ENCODE results near the gene UBALD1.

UBALD1 gene

GRCh38 chr16:4648917-4649316 is 34.2 kb upstream of the UBALD1 start:
- DNase-seq (ENCODE audit: low read depth, low spot score): no peak

GRCh38 chr16:4647644-4647980 is 32.9 kb upstream of the UBALD1 start:
- H3K4me3 ChIP-seq: no peak overlapping the region
- no peak overlapping the region for H3K9ac ChIP-seq (ENCODE audit: insufficient read length)
- no peak overlapping the region for H3K27ac ChIP-seq
- no peaks in the 10 kb centered on the region; the same call in 1 of the 2 replicates for H3K36me3 ChIP-seq (ENCODE audit: insufficient read depth, low read length)
- no peaks in the 10 kb centered on the region for H3K9me3 ChIP-seq (ENCODE audit: low read depth, low read length)
- DNase-seq (ENCODE audit: low read depth, low spot score): no peak
- TF ChIP-seq EZH2 (IDR thresholded peaks at IDR 0.05) (no peak), POLR2AphosphoS5 (IDR thresholded peaks at IDR 0.05; ENCODE audit: borderline replicate concordance, low read depth, low read length) (no peak), FOXP2 (optimal IDR thresholded peaks at IDR 0.05; ENCODE audit: control extremely low read depth, extremely low read length, insufficient read depth) (no peak)

More at GRCh38 chr16:4648917-4649316, 34.2 kb upstream of the UBALD1 start:
- no peak for TF ChIP-seq POLR2AphosphoS5 (IDR thresholded peaks at IDR 0.05; ENCODE audit: borderline replicate concordance, low read depth, low read length)
- no peak for TF ChIP-seq FOXP2 (optimal IDR thresholded peaks at IDR 0.05; ENCODE audit: control extremely low read depth, extremely low read length, insufficient read depth)
- TF ChIP-seq EZH2 (IDR thresholded peaks at IDR 0.05): no peak
- Histone ChIP-seq H3K4me3 (no peak overlapping the region), H3K27ac (no peak overlapping the region), H3K36me3 (ENCODE audit: insufficient read depth, low read length) (no peaks in the 10 kb centered on the region; the same call in 1 of the 2 replicates), H3K9me3 (ENCODE audit: low read depth, low read length) (no peaks in the 10 kb centered on the region), H3K9ac (ENCODE audit: insufficient read length) (no peak overlapping the region)

GRCh38 chr16:4646773-4647643 is 32.3 kb upstream of the UBALD1 start:
- Histone ChIP-seq H3K36me3 (ENCODE audit: insufficient read depth, low read length) (no peaks in the 10 kb centered on the region; the same call in 1 of the 2 replicates), H3K4me3 (no peak overlapping the region), H3K9ac (ENCODE audit: insufficient read length) (no peak overlapping the region), H3K9me3 (ENCODE audit: low read depth, low read length) (no peaks in the 10 kb centered on the region), H3K27ac (no peak overlapping the region)
- no peak for DNase-seq (ENCODE audit: low read depth, low spot score)
- TF ChIP-seq FOXP2 (optimal IDR thresholded peaks at IDR 0.05; ENCODE audit: control extremely low read depth, extremely low read length, insufficient read depth): no peak
- TF ChIP-seq EZH2 (IDR thresholded peaks at IDR 0.05): no peak
- no peak for TF ChIP-seq POLR2AphosphoS5 (IDR thresholded peaks at IDR 0.05; ENCODE audit: borderline replicate concordance, low read depth, low read length)

GRCh38 chr16:4641895-4642294 is 27.2 kb upstream of the UBALD1 start:
- Histone ChIP-seq H3K27ac (no peak overlapping the region), H3K4me3 (no peak overlapping the region), H3K36me3 (ENCODE audit: insufficient read depth, low read length) (no peaks in the 10 kb centered on the region), H3K9me3 (ENCODE audit: low read depth, low read length) (no peaks in the 10 kb centered on the region), H3K9ac (ENCODE audit: insufficient read length) (no peak overlapping the region)
- DNase-seq (ENCODE audit: low read depth, low spot score): no peak
- no peak for TF ChIP-seq FOXP2 (optimal IDR thresholded peaks at IDR 0.05; ENCODE audit: control extremely low read depth, extremely low read length, insufficient read depth)
- no peak for TF ChIP-seq POLR2AphosphoS5 (IDR thresholded peaks at IDR 0.05; ENCODE audit: borderline replicate concordance, low read depth, low read length)
- no peak for TF ChIP-seq EZH2 (IDR thresholded peaks at IDR 0.05)

GRCh38 chr16:4641306-4641687 is 26.6 kb upstream of the UBALD1 start:
- TF ChIP-seq FOXP2 (optimal IDR thresholded peaks at IDR 0.05; ENCODE audit: control extremely low read depth, extremely low read length, insufficient read depth) (no peak), EZH2 (IDR thresholded peaks at IDR 0.05) (no peak), POLR2AphosphoS5 (IDR thresholded peaks at IDR 0.05; ENCODE audit: borderline replicate concordance, low read depth, low read length) (no peak)
- no peak for DNase-seq (ENCODE audit: low read depth, low spot score)
- Histone ChIP-seq H3K9me3 (ENCODE audit: low read depth, low read length) (no peaks in the 10 kb centered on the region), H3K9ac (ENCODE audit: insufficient read length) (no peak overlapping the region), H3K27ac (no peak overlapping the region), H3K4me3 (no peak overlapping the region), H3K36me3 (ENCODE audit: insufficient read depth, low read length) (no peaks in the 10 kb centered on the region)

GRCh38 chr16:4640572-4641305 is 26.1 kb upstream of the UBALD1 start:
- Histone ChIP-seq H3K9ac (ENCODE audit: insufficient read length) (no peak overlapping the region), H3K36me3 (ENCODE audit: insufficient read depth, low read length) (no peaks in the 10 kb centered on the region), H3K4me3 (no peak overlapping the region), H3K9me3 (ENCODE audit: low read depth, low read length) (no peaks in the 10 kb centered on the region), H3K27ac (no peak overlapping the region)
- TF ChIP-seq EZH2 (IDR thresholded peaks at IDR 0.05) (no peak), POLR2AphosphoS5 (IDR thresholded peaks at IDR 0.05; ENCODE audit: borderline replicate concordance, low read depth, low read length) (no peak), FOXP2 (optimal IDR thresholded peaks at IDR 0.05; ENCODE audit: control extremely low read depth, extremely low read length, insufficient read depth) (no peak)
- DNase-seq (ENCODE audit: low read depth, low spot score): no peak

GRCh38 chr16:4639899-4640509 is 25.3 kb upstream of the UBALD1 start:
- Histone ChIP-seq H3K27ac (no peak overlapping the region), H3K36me3 (ENCODE audit: insufficient read depth, low read length) (no peaks in the 10 kb centered on the region)
- DNase-seq (ENCODE audit: low read depth, low spot score): no peak

More at GRCh38 chr16:4639899-4640509, 25.3 kb upstream of the UBALD1 start:
- no peak for TF ChIP-seq FOXP2 (optimal IDR thresholded peaks at IDR 0.05; ENCODE audit: control extremely low read depth, extremely low read length, insufficient read depth)
- no peak for TF ChIP-seq POLR2AphosphoS5 (IDR thresholded peaks at IDR 0.05; ENCODE audit: borderline replicate concordance, low read depth, low read length)
- no peak for TF ChIP-seq EZH2 (IDR thresholded peaks at IDR 0.05)
- H3K4me3 ChIP-seq: no peak overlapping the region
- no peak overlapping the region for H3K9ac ChIP-seq (ENCODE audit: insufficient read length)
- H3K9me3 ChIP-seq (ENCODE audit: low read depth, low read length): no peaks in the 10 kb centered on the region

Measured in SK-N-MC (cell line).